Measurements from ENCODE around the gene SPAG16.

Gene SPAG16

DNA sequence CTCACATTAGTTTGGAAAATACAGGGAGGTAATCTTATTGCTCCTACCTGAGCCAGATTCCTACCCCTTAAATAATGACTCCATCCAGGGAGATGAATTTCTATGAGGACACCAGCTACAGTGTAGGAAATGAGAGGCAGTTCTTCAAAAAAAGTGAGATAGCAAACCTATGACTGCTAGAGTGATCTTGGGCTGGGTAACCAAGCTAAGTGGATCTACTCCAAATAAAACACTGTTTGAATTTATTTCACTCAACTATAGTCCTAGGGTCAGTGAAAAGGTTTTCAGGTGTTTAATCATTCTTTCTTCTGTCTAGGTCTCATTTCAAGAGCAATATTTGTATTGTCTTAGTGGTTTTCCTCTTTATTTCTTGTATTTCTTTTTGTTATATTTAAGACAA lies 854.5 kb downstream of the SPAG16 start:
- Histone ChIP-seq H3K9me3 (ENCODE audit: control insufficient read depth, low read length) (no peaks in the 10 kb centered on the region), H3K36me3 (ENCODE audit: control insufficient read depth, insufficient read depth, low read length) (no peaks in the 10 kb centered on the region), H3K4me3 (ENCODE audit: insufficient read depth, low read depth, low read length) (no peak overlapping the region), H3K27ac (ENCODE audit: insufficient read depth, low read depth, low read length, poor library complexity, severe bottlenecking) (no peak overlapping the region), H3K27me3 (ENCODE audit: control insufficient read depth, insufficient read depth, low read length, poor library complexity, severe bottlenecking) (no peaks in the 10 kb centered on the region), H3K4me1 (ENCODE audit: control insufficient read depth, insufficient read depth, low read length) (no peaks in the 10 kb centered on the region)

DNA sequence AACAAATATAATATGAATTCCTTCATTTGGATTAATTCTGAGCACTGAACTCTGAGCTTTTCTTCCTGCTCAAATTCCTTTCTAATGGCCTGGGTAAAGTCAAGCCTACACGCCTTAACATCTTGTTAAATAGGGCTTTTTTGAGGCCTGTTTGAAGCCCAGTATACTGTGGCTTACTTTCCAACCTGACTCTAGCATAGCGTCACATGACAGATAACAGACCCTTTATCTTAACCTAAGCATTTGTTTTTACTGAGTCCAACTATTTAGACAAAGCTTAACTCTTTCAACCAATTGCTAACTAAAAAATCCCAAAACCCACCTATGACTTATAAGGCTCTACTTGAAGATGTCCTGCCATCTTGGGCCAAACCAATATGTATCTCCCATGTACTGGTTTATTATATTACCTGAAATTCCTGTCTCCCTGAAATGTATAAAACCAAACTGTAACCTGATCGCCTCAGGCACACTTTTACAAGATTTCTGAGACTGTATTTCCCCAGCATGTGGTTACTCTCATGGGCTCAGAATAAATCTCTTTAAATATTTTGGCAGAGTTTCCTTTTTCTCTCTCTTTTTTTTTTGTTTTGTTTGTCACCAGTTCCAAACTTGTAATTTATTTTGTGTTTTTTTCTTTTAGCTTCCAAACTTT lies 855.5 kb downstream of the SPAG16 start:
- Histone ChIP-seq H3K4me1 (ENCODE audit: control insufficient read depth, insufficient read depth, low read length) (no peaks in the 10 kb centered on the region), H3K27me3 (ENCODE audit: control insufficient read depth, insufficient read depth, low read length, poor library complexity, severe bottlenecking) (no peaks in the 10 kb centered on the region), H3K36me3 (ENCODE audit: control insufficient read depth, insufficient read depth, low read length) (no peaks in the 10 kb centered on the region), H3K4me3 (ENCODE audit: insufficient read depth, low read depth, low read length) (no peak overlapping the region), H3K9me3 (ENCODE audit: control insufficient read depth, low read length) (no peaks in the 10 kb centered on the region), H3K27ac (ENCODE audit: insufficient read depth, low read depth, low read length, poor library complexity, severe bottlenecking) (no peak overlapping the region)
- 88 to 90% methylated on average over 3 of the region's 3 CpGs for WGBS, 2 experiments

DNA sequence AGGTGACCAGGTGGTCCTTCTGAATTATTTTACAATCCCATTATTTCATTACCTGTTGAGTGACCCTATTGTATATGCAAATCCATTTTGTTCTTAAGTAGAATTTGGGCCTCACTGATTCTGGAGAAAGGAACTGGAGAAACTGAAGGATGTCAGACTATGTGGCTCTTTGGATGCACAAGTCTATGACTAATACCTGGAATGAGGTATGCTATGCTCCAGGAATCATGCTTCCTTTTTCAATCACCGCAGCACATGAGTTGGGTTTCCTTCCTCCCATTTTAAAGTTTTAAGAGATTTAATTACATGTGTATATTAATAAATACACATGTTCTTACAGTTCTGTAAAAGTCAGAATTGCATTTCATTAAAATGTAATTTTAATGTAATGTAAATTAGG lies 872.7 kb downstream of the SPAG16 start:
- H3K27me3 ChIP-seq (ENCODE audit: control insufficient read depth, insufficient read depth, low read length, poor library complexity, severe bottlenecking) = no peaks in the 10 kb centered on the region
- no peaks in the 10 kb centered on the region for H3K4me1 ChIP-seq (ENCODE audit: control insufficient read depth, insufficient read depth, low read length)
- no peak overlapping the region for H3K4me3 ChIP-seq (ENCODE audit: insufficient read depth, low read depth, low read length)
- H3K27ac ChIP-seq (ENCODE audit: insufficient read depth, low read depth, low read length, poor library complexity, severe bottlenecking) = no peak overlapping the region
- WGBS, 2 experiments = 100% methylated on average over 1 of the region's 1 CpG; no CpG with 5 or more reads in 1 of the 2 experiments
- H3K9me3 ChIP-seq (ENCODE audit: control insufficient read depth, low read length) = no peaks in the 10 kb centered on the region
- no peaks in the 10 kb centered on the region for H3K36me3 ChIP-seq (ENCODE audit: control insufficient read depth, insufficient read depth, low read length)

DNA sequence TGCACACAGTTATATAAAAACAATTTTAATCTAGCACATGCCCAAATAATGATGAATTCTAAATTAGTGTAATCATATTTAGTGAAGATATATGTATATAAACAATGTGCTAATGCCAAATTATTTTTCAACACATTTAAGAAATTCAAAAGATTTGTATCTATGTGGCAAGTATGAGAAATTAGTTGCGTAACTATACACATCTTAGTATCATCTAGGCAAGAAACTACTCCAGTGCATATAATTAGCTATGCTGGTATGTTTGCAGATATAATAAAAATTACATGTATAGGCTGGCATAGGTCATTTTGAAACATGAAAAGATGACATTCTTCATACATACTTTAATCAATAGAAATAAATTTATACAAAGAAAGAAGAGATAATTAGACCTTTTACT lies 874.6 kb downstream of the SPAG16 start:
- no peak overlapping the region for H3K4me3 ChIP-seq (ENCODE audit: insufficient read depth, low read depth, low read length)
- no peaks in the 10 kb centered on the region for H3K4me1 ChIP-seq (ENCODE audit: control insufficient read depth, insufficient read depth, low read length)
- H3K9me3 ChIP-seq (ENCODE audit: control insufficient read depth, low read length) = no peaks in the 10 kb centered on the region
- H3K27ac ChIP-seq (ENCODE audit: insufficient read depth, low read depth, low read length, poor library complexity, severe bottlenecking) = no peak overlapping the region
- no peaks in the 10 kb centered on the region for H3K36me3 ChIP-seq (ENCODE audit: control insufficient read depth, insufficient read depth, low read length)
- no peaks in the 10 kb centered on the region for H3K27me3 ChIP-seq (ENCODE audit: control insufficient read depth, insufficient read depth, low read length, poor library complexity, severe bottlenecking)
- WGBS, 2 experiments = no CpG with 5 or more reads among the region's 1 CpG

DNA sequence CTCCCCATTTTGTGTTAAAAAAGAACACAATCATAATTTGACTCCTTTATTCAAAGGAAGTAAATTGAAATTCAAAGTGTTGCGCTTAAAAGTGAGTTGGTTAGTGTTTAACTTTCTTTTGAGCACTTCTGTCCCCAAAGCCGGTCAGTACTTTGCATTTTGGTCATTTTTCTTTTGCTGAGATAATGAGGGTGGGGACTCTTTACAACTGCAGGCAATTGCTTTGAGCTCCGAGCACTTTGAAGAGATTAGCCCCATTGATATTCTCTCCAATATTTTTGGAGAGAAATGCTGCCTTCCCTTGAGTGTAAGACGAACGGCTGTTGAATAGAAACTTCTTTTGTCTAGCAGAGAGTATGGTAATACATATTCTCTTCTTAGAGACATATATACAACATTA lies 885.0 kb downstream of the SPAG16 start:
- no peak overlapping the region for H3K27ac ChIP-seq (ENCODE audit: insufficient read depth, low read depth, low read length, poor library complexity, severe bottlenecking)
- H3K4me3 ChIP-seq (ENCODE audit: insufficient read depth, low read depth, low read length) = no peak overlapping the region

DNA sequence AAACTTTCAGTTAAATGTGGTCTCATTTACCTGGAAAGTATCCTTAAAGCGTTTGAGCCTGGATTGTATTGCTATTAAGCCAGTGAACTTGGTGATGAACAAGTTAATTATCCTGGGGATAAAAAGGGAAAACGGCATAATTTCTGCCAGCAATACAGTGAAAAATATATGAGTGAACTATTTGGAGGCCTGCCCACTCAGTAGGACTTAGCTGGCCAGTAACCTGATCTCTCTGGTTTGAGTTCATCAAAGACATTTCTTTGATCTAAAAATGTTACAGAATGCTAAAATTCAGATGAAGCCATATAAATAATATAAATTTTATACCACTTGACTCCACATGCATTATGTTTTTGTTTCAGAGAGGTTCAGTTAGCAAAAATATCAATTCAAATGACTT lies 885.5 kb downstream of the SPAG16 start:
- H3K36me3 ChIP-seq (ENCODE audit: control insufficient read depth, insufficient read depth, low read length) = no peaks in the 10 kb centered on the region
- no peaks in the 10 kb centered on the region for H3K4me1 ChIP-seq (ENCODE audit: control insufficient read depth, insufficient read depth, low read length)
- no peaks in the 10 kb centered on the region for H3K27me3 ChIP-seq (ENCODE audit: control insufficient read depth, insufficient read depth, low read length, poor library complexity, severe bottlenecking)
- H3K9me3 ChIP-seq (ENCODE audit: control insufficient read depth, low read length) = no peaks in the 10 kb centered on the region
- WGBS, 2 experiments = 91 to 96% methylated on average over 2 of the region's 2 CpGs
- no peak overlapping the region for H3K4me3 ChIP-seq (ENCODE audit: insufficient read depth, low read depth, low read length)
- H3K27ac ChIP-seq (ENCODE audit: insufficient read depth, low read depth, low read length, poor library complexity, severe bottlenecking) = no peak overlapping the region

More for the DNA sequence above, 885.0 kb downstream of the SPAG16 start:
- Histone ChIP-seq H3K27me3 (ENCODE audit: control insufficient read depth, insufficient read depth, low read length, poor library complexity, severe bottlenecking) (no peaks in the 10 kb centered on the region), H3K36me3 (ENCODE audit: control insufficient read depth, insufficient read depth, low read length) (no peaks in the 10 kb centered on the region), H3K4me1 (ENCODE audit: control insufficient read depth, insufficient read depth, low read length) (no peaks in the 10 kb centered on the region), H3K9me3 (ENCODE audit: control insufficient read depth, low read length) (no peaks in the 10 kb centered on the region)
- 86 to 93% methylated on average over 3 to 5 of the region's 5 CpGs for WGBS, 2 experiments

DNA sequence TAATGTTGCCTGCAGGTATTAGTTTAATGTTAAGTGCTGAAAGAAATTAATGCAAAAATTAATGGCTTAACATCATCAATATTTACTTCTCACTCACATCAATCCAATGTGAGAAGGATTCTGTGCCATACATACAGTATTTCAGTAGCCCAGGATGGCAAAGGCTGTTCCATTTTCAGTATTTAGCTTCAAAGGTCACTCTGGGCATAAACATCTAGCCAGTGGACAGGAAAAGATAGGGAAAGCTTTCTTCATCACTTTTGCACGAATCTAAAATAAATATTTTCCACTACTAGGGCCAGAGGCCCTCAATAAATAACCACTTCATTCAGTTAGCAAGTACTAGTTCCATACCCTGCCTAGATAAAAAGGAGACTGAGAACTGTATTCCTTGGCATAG lies 890.3 kb downstream of the SPAG16 start:
- Histone ChIP-seq H3K36me3 (ENCODE audit: control insufficient read depth, insufficient read depth, low read length) (no peaks in the 10 kb centered on the region), H3K27ac (ENCODE audit: insufficient read depth, low read depth, low read length, poor library complexity, severe bottlenecking) (no peak overlapping the region), H3K27me3 (ENCODE audit: control insufficient read depth, insufficient read depth, low read length, poor library complexity, severe bottlenecking) (no peaks in the 10 kb centered on the region), H3K4me3 (ENCODE audit: insufficient read depth, low read depth, low read length) (no peak overlapping the region), H3K4me1 (ENCODE audit: control insufficient read depth, insufficient read depth, low read length) (no peaks in the 10 kb centered on the region), H3K9me3 (ENCODE audit: control insufficient read depth, low read length) (no peaks in the 10 kb centered on the region)
- WGBS, 2 experiments = 56 to 95% methylated on average over 1 of the region's 1 CpG

DNA sequence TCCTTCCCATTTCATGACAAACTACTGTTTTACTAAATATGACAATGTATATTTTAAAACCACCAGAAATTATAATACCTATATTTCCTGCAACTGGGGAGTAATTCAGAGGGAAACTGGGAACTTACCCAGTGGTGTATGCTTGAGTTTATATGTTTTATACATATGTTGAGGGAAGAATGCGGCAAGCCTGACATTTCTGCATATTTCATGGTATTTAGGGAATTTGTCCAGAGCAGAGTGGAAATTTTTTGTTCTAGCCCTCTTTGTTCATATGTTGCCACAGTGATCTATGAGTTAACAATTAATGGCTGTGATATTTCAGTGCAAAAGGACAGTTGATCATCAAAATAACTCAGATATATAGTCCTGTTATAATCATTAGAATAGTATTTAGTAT lies 895.8 kb downstream of the SPAG16 start:
- no peaks in the 10 kb centered on the region for H3K27me3 ChIP-seq (ENCODE audit: control insufficient read depth, insufficient read depth, low read length, poor library complexity, severe bottlenecking)
- H3K27ac ChIP-seq (ENCODE audit: insufficient read depth, low read depth, low read length, poor library complexity, severe bottlenecking) = no peak overlapping the region
- 94 to 95% methylated on average over 1 of the region's 1 CpG for WGBS, 2 experiments
- no peaks in the 10 kb centered on the region for H3K36me3 ChIP-seq (ENCODE audit: control insufficient read depth, insufficient read depth, low read length)
- H3K9me3 ChIP-seq (ENCODE audit: control insufficient read depth, low read length) = peaks cover 2% of the 10 kb centered on the region
- no peaks in the 10 kb centered on the region for H3K4me1 ChIP-seq (ENCODE audit: control insufficient read depth, insufficient read depth, low read length)
- H3K4me3 ChIP-seq (ENCODE audit: insufficient read depth, low read depth, low read length) = no peak overlapping the region

DNA sequence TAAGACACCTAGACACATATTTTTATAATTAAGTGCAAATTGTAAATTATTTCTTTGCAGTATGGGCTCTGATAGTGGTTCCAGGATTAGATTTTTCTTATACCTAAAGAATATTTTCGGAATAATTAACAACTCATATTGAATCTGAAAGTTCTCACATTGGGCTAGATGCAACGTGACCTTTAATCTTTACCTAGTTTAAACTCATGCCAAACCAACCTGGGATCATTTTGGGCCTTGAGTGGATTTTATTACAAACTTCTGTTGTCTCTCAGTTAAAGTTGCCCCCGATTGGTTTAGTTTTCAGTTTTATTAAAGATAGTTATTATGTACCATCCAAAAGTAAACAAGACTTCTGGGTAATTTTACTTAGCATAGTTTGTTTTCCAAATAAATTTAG lies 896.4 kb downstream of the SPAG16 start:
- no peak overlapping the region for H3K27ac ChIP-seq (ENCODE audit: insufficient read depth, low read depth, low read length, poor library complexity, severe bottlenecking)
- peaks cover 2% of the 10 kb centered on the region for H3K9me3 ChIP-seq (ENCODE audit: control insufficient read depth, low read length)
- 64 to 72% methylated on average over 2 of the region's 3 CpGs for WGBS, 2 experiments
- H3K4me3 ChIP-seq (ENCODE audit: insufficient read depth, low read depth, low read length) = no peak overlapping the region
- no peaks in the 10 kb centered on the region for H3K27me3 ChIP-seq (ENCODE audit: control insufficient read depth, insufficient read depth, low read length, poor library complexity, severe bottlenecking)
- no peaks in the 10 kb centered on the region for H3K4me1 ChIP-seq (ENCODE audit: control insufficient read depth, insufficient read depth, low read length)
- H3K36me3 ChIP-seq (ENCODE audit: control insufficient read depth, insufficient read depth, low read length) = no peaks in the 10 kb centered on the region

DNA sequence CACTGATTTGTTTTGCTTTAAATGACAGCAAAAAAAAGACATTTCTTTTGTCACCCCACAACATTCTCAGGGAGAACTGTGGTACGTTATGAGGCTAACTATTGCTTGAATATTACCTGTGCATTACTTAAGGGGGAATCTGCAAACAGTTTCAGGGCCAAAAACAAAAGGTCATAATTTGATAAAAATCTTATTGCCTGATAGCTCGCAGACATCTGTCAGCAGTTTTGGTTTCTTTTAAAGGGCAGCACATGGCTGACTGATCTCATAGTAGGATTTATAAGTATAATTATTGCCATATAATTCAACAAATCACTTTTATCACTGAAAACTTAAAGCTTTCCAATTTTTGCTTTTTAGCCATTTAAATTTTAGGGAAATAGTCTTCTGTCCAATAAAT lies 900.2 kb downstream of the SPAG16 start:
- Histone ChIP-seq H3K9me3 (ENCODE audit: control insufficient read depth, low read length) (peaks cover 2% of the 10 kb centered on the region), H3K4me1 (ENCODE audit: control insufficient read depth, insufficient read depth, low read length) (no peaks in the 10 kb centered on the region)
- WGBS, 2 experiments = 93 to 98% methylated on average over 2 of the region's 2 CpGs

DNA sequence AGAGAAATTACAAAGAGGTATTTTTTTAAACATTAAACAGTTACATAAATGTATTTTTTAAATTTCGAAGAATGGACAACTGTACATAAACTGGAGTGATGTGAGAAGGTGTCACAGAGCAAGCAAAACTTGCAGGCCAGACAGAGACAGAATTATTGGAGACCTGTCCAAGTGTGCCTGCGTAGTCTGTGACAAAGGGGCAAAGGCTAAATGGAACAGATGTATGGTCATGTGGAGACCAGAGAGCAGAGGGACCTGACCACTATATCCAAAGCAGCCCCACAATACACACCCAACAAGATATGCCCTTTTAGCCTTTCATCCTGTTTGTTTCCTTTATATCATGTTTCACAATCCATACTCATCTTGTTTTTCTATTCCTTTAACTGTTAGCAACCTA lies 901.3 kb downstream of the SPAG16 start:
- H3K9me3 ChIP-seq (ENCODE audit: control insufficient read depth, low read length) = peaks cover 2% of the 10 kb centered on the region
- H3K4me1 ChIP-seq (ENCODE audit: control insufficient read depth, insufficient read depth, low read length) = no peaks in the 10 kb centered on the region
- 98 to 100% methylated on average over 2 of the region's 2 CpGs for WGBS, 2 experiments
- H3K27ac ChIP-seq (ENCODE audit: insufficient read depth, low read depth, low read length, poor library complexity, severe bottlenecking) = no peak overlapping the region
- no peaks in the 10 kb centered on the region for H3K36me3 ChIP-seq (ENCODE audit: control insufficient read depth, insufficient read depth, low read length)
- no peaks in the 10 kb centered on the region for H3K27me3 ChIP-seq (ENCODE audit: control insufficient read depth, insufficient read depth, low read length, poor library complexity, severe bottlenecking)
- no peak overlapping the region for H3K4me3 ChIP-seq (ENCODE audit: insufficient read depth, low read depth, low read length)

More for the DNA sequence above, 900.2 kb downstream of the SPAG16 start:
- Histone ChIP-seq H3K36me3 (ENCODE audit: control insufficient read depth, insufficient read depth, low read length) (no peaks in the 10 kb centered on the region), H3K27ac (ENCODE audit: insufficient read depth, low read depth, low read length, poor library complexity, severe bottlenecking) (no peak overlapping the region), H3K4me3 (ENCODE audit: insufficient read depth, low read depth, low read length) (no peak overlapping the region), H3K27me3 (ENCODE audit: control insufficient read depth, insufficient read depth, low read length, poor library complexity, severe bottlenecking) (no peaks in the 10 kb centered on the region)
